SU-DHL-6 (cell line): Measurements from ENCODE around the gene PPP1R14C.

Experiments
- EZH2phosphoT487 ChIP-seq: fragments of 200-600 bp; sonication (generic), shearing (Covaris generic); conservative IDR thresholded peaks from 2 replicates; pipeline ENCODE4 v1.6.1; 2018; ENCODE audit warnings: mild to moderate bottlenecking, antibody characterized with exemption, low read length, moderate library complexity, mixed read lengths
- TF ChIP-seq, protein P1 (sequence below): fragments of 200-600 bp; sonication (generic); IDR thresholded peaks from one replicate; pipeline ENCODE4 v1.5.1; 2017; ENCODE audit warnings: antibody characterized with exemption, mild to moderate bottlenecking, low read length, moderate library complexity; ENCODE audit not compliant: insufficient read depth, poor library complexity, severe bottlenecking

DNA sequence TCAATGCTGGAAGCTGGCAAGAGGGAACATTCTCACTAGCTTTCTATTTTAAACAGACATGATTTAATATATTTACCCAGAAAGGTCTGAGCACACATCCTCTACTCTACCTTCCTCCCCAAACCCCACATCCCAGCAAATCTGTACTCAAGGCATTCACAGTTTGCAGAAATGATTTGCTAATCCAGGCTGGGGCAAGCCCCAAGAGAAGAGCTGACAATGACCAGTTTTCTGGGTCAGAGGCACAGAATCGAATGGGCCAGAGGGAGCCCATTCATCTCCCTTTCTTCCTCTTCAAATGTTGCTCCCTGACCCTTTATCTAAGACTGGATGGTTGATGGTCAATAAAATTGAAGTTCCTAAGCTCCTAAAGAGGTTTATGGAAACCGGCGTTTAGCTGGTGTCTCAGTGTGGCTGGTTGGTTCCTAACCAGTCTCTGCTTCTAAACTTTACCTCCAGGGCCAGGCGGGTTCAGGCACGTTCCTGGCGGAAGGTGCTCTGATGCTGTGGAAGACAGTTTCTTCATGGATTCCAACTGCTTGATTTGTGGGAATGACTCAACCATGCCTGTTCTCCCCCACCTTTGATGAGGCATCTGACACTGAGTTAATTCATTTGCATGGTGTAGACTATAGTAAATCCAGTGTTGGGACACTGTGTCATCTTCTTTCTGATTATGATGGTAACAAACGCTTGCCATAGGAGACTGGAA, 129.6 kb downstream of the PPP1R14C start:
- TF ChIP-seq, protein P1, sequence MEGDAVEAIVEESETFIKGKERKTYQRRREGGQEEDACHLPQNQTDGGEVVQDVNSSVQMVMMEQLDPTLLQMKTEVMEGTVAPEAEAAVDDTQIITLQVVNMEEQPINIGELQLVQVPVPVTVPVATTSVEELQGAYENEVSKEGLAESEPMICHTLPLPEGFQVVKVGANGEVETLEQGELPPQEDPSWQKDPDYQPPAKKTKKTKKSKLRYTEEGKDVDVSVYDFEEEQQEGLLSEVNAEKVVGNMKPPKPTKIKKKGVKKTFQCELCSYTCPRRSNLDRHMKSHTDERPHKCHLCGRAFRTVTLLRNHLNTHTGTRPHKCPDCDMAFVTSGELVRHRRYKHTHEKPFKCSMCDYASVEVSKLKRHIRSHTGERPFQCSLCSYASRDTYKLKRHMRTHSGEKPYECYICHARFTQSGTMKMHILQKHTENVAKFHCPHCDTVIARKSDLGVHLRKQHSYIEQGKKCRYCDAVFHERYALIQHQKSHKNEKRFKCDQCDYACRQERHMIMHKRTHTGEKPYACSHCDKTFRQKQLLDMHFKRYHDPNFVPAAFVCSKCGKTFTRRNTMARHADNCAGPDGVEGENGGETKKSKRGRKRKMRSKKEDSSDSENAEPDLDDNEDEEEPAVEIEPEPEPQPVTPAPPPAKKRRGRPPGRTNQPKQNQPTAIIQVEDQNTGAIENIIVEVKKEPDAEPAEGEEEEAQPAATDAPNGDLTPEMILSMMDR = no peak
- TF ChIP-seq EZH2phosphoT487 = no peak
